ENCODE data around the gene UBE3B.

DNA sequence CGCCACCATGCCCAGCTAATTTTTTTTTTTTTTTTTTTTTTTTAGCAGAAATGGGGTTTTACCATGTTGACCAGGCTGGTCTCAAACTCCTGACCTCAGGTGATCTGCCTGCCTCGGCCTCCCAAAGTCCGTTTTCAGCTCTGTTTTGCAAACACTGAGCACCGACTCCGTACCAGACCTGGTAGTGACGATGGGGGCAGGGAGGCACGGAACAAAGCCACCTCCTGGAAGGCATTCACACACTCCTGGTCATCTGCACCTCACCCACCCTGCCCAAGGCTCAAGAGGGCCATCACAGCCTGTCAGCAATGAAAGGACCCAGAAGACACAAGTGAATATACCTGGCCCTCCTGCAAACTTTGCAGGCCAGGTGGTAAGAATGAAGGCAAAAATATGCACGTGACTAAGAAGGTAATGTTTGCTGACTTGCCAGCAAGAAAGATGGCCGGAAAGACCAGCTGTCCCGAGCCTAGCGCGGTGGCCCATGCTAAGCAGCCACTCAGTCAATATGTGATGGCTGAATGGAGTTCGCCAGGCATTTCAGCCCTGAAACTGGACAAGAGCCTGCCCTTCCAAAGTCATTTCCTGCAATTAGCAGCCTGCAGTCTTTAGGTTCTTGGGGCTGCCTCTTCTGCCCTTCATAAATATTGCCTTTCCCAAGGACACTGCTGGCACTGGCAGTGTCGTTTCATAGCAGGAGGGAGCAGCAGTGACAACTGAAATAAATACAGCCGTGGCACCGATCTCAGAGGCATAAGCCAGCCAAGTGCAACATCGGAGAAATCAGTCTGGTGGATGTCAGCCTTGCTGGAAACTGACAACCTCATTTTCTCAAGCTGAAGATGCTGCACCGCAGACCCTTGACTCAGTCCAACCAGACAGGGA is 78.2 kb downstream of the UBE3B start:
- TF ChIP-seq, protein P1, sequence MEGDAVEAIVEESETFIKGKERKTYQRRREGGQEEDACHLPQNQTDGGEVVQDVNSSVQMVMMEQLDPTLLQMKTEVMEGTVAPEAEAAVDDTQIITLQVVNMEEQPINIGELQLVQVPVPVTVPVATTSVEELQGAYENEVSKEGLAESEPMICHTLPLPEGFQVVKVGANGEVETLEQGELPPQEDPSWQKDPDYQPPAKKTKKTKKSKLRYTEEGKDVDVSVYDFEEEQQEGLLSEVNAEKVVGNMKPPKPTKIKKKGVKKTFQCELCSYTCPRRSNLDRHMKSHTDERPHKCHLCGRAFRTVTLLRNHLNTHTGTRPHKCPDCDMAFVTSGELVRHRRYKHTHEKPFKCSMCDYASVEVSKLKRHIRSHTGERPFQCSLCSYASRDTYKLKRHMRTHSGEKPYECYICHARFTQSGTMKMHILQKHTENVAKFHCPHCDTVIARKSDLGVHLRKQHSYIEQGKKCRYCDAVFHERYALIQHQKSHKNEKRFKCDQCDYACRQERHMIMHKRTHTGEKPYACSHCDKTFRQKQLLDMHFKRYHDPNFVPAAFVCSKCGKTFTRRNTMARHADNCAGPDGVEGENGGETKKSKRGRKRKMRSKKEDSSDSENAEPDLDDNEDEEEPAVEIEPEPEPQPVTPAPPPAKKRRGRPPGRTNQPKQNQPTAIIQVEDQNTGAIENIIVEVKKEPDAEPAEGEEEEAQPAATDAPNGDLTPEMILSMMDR (IDR thresholded peaks at IDR 0.05): no peak
- no peak for TF ChIP-seq POLR2A (IDR thresholded peaks at IDR 0.05)
